Endometrium (tissue), 2 donors: ENCODE data around the gene FSTL4.
"Not testable (repeated sequence)": the region's sequence is repeated elsewhere in the genome, so short reads cannot be mapped to it uniquely, and the experiment has no call there.

Experiments
- FAIRE-seq: peaks from 2 replicates; lab custom pipeline; 2012; peaks lifted over from hg19 to GRCh38; lab: Jason Lieb, UNC
- donor health status: control.
- donor health status: control.

The FSTL4 gene

DNA sequence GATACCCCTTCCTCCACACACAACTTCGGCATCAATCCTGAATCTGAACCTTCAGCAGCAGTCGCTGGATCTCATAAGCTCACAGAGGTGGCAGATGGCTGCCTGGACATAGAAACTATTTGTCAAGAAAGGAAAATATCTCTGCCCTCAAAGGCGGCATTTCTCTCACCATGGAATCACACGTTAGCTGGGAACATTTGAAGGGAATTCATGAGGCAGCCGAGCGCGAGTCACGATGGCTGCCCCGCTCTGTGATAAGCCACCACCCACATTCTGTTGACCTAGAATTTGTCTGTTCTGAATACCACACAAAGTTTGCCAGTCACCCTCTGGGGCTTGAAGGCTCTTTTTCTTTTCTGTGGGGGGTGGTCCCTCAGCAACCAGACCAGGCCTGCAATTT is 157.9 kb downstream of the FSTL4 start:
- FAIRE-seq = no peak

DNA sequence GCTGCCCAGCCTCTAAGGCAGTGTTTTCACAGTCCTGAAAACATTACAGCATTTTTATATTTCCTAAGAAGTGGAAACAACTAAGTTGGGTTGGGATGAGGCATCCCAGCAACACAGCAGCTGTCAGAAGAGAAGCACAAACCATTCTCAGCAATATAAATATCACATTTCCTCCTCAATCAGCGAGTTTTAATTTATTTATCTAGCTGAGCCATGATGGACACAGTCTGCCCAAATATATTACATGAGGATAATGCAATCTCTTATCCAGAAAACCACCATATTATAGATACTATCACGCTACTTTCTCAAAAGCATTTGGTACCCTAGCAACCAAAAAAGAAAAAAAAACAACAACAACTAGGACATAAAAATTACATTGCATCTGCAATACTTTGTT is 158.5 kb downstream of the FSTL4 start:
- no peak for FAIRE-seq

DNA sequence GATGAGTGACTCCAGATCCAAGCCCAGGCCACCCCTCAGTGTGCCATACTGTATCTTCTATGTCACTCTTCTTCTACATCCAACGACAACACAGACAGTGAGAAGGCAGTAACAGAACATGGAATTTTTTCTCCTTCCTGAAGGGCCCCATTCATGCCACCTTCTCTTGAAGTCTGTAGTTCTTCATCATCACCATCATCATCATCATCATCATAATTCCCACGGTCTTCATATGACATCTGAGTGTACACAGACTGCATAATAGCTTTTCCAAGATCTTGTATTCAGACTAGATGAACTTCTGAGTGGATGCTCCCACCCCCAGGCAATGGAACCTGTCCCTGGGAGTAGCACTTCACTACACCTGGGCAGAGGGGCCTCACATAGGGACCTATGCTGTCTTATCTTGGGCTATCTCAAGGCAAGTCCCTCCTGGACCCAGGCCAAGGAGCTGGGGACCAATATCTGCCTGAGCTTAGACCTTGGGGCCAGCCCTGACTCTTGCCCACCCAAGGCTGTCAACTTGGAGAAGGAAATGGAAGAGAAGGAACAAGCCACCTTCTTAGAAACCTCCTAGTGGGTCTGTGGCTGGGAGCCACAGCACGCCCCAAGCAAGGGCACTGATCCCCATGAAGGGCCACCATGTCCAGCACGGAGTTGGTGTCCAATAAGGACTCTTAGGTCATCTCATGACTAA is 159.1 kb downstream of the FSTL4 start:
- no peak for FAIRE-seq

DNA sequence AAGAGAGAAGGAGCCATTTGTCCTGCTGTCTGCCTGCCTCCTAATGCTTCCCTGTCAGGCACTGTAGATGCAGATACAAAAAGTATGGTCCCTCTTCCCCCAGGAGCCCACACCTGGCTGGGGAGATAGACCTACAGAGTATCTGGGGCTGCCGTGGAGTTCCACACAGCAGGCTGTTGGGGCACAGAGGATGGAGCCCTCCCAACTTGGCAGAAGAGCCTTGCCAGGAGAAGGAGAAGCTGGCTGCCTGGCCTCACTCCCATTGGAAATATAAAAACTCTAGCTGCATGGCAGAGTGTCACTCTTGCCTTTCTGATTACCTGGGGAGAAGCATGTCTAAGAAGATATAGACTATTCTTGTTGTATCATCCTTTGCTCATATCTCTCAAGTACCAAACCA is 160.4 kb downstream of the FSTL4 start:
- no peak for FAIRE-seq

DNA sequence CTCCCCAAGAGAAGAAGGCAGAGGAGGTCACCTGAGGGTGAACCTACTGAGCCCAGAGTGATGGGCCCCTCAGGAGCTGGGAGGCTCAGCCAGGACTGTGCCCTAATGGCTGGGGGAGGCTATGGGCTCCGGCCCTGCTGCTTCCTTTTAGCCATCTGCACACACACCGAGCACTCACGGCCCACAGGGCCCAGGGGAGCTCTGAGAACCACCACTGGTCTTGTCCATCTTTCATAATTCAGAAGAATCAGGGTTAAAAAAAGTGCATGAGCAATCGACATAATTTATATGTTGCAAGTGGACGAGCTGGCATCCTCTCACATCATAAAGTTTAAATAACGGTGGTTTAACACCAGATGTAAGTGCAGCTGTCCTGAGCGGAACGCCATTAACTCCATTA is 162.1 kb downstream of the FSTL4 start:
- FAIRE-seq = no peak

DNA sequence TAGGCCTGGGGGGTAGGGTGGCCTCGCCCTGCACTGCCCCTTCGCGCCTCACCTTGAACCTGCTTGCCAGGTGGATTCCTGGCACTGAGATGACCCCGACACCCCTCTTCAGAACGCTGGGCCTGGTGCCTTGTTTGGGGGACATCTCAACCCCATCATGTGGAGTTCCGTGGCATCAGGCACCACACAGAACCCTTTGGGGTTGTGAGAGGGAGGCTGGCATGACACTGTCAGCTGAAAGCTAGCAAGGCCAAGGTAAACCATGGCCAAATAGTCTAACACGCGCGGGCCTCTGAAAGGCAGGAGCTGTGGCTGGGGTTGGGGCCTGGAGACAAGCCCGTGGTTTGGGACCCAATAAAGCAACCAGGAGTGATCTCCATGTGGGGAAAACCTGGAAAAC is 163.2 kb downstream of the FSTL4 start:
- no peak for FAIRE-seq

DNA sequence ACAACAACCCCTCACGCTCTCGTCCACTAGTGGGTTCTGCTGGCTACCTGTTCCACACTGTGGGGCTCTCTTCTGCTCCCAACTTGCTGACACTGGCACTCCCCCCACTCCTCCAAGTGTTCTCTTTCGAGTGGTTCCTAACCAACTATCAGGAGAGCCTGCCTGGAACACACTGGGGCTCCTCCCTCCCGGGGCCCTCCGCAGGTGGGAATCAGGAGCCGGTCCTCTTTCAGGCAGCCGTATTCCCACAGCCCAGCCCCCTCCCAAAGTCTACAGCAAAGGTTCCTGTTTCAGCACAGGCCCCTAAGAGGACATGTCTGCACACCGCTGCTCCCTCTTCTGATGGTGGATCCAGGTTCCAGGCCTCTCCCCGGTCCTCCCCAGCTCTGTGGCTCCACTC is 165.9 kb downstream of the FSTL4 start:
- FAIRE-seq = no peak

DNA sequence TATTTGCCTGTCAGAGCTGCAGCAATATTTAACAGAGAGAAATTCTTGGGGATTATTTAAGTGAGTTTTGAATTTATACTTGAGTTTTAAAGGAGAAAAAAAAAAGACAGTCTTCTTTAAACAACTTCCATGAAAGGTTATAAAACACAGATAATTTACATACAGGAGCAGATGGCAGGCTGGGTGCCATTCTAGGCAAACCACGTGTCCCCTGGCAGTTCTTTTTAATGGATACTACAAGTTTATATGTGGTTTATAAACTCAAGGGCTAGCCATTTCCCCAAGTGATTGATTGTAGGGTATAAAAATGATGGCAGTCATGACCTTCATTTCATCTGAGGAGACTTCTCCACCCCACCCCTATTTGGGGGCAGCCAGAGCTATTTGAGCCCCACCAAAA is 166.6 kb downstream of the FSTL4 start:
- no peak for FAIRE-seq

DNA sequence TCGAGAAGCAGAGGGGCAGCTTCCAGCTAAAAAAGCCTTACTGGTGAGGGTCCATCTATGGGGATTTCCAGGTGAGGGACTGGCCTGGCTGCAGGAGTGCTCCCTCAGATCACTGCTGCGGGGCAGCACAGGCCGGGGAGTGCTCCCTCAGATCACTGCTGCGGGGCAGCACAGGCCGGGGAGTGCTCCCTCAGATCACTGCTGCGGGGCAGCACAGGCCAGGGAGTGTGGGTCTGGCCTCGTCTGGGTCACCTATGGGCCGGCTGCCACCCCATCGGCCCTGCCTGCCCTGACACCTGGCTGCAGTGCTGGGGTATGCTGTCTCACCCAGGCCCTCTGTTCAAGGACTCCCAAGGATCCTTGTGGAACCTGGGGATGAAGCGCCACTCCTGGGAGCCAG is 167.1 kb downstream of the FSTL4 start:
- FAIRE-seq = not testable (repeated sequence)

DNA sequence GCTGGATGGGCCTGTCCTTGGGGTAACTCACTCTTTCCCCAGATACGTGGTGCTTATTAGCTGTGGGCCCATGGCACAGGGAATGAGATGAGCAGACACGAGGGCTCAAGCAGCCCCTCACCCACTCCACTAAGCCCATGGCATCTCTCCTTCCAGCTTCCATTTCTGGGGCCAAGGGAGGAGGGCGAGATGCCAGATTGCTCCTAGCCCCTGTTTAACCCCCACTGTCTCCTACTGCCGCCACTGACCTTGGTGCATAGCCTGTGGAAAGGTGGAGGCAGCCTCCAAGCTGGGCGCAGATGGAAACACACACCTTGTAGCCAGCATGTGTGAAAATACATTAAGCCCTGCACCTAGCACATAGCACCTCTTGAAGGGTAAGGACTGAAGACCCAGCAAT is 167.6 kb downstream of the FSTL4 start:
- no peak for FAIRE-seq

DNA sequence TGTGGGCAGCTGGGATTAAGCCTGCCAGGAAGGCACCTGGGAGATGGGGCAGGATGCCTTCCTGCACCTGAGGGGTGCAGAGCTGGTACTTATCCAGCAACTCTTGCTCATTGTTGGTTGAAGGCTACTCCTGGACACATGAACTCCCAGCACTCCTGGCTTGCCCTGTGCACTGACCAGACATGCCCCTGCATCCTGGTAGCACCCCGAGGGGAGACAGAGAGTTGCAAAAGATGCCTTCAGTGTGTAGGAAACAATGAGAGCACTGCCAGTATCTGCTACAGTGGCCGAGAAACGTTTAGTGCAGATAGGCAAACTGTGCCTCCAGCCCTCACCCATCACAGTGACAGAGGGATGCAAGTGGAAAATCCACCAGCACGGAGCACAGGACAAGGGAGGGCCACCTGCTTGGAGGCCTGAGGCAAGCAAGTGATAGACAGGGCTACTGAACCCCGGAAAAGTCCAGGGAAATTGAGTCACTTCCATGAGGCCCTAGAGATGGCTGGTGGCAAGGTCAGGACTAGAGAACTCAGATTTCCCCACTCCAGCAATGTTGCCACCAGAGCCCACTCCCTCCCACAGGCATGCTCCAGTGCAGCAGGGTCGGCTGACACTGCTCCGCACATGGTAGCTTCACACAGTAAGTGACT is 171.1 kb downstream of the FSTL4 start:
- FAIRE-seq = no peak

DNA sequence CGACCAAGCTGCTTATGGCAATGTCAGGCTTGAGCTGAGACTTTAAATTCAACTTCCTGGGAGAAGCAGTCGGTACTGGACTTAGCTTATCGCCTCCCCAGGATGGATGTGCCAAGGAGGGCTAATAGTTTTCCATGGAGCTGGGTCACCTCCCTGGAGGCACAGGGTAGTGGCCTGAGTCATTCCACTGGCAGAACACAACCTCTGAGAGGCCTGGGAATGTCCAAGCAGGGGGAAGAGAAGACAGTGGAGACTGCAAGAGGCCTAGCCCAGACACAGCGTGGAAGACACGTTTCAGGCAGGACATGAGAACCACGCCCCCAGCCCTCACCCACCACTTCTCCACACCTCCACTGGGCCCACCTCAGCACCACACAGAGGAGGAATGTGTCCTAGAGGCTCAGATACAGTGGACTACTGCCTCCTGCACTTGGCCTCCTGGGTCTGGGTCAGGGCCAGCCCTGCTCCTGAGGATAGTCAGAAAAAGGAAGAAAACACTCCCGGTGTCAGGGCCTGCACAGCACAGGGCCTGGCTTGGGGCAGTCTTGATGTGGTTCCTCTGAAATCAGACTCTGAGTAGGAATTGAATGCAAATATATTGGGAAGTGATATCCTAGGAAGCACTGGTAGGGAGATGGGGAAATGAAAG is 171.8 kb downstream of the FSTL4 start:
- FAIRE-seq = no peak

DNA sequence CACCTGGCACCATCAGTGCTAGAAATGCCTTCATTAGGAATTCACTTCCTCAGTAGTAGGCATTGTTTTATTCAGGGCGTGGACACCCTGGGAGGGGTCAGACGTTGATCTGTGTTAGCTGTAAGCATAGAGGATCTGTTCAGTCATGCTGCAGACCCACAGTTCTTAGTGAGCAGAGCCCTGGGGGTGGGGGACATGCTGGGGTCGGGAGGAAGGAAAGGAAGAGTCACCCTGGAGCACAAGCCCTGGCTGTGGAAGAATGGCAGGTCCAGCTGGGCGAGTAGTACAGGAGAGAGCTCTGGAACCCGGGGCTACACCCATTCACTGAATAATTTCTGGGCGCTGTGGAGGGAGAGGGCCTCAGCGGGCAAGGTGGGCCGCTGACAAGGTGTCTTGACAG is 172.5 kb downstream of the FSTL4 start:
- no peak for FAIRE-seq

DNA sequence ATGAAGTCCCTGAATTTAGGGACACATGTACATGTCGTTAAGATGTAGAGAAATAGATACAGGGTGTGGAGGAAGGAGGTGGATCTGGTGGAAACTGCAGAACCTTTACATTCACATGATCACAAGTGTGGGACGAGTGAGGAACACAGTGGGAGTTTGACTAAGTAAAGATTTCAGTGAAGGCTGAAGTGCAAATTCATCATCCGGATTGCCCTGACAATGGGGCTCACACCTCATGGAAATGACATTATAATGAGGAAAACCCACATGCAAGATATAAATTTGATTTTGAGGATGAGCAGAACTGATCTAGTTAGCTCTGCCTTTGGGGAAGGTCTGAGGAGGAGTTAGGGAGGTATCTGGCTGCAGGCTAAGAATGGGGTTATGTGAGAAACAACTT is 173.9 kb downstream of the FSTL4 start:
- FAIRE-seq = no peak

DNA sequence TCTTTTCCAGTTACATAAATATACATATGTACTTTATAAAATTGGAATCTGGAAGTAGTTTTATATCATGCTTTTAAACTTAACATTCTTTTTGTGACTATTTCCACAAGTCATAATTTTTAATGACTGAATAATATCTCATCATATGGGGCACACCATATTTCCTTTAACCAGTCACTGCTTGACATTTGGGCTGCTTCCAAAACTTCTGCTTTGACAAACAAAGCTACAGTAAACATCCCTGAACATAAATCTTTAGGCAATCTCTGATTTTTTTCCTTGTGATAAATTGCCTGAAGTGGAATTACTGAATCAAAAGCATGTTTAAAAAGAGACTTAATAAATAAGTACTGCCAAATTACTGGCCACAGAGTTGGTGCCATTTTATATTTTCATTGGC is 178.0 kb downstream of the FSTL4 start:
- FAIRE-seq = no peak

DNA sequence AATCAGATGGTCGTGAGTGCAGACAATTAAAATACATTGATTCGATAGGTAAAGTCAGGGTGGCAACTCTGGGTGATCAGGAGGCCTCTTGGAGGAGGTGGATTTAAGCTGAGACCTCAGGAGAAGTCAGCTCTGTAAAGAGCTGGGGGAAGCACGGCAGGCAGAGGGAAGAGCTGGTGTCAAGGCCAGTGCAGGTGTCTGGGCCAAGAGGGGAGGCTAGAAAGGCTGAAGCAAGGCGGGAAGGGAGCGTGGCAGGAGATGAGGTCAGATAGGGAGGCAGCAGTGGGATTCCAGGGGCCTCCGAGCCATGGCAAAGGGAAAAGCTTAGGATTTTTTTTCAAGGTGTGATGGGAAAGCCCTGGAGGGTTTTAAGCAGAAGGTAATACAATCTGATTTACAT is 178.7 kb downstream of the FSTL4 start:
- no peak for FAIRE-seq

DNA sequence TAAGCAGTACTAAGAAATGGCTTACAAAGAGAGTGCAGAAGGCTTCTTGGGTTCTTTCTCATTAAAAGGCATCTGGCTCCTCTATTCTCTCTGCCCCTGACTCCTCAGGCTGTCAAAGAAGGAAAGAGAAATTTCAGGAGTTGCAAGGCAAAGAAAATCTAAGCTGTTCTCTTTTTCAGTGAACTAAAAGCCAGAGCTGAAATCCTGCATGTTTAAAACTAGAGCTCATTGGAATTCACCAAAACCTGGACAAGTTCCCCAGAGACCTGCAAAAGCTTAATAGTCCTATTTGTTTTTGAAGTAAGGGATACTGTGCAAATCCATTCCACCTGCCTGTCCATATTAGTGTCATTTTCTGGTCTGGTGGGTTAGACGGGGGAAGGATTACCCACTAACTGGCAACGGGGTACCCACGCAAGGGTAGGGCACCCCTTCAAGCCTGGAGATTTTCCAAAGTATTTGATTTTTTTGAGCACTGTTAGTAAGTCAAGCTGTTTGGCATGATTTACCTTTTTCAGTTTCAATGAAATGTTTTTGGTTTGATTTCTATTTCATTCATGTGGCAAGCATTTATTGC is 179.3 kb downstream of the FSTL4 start:
- no peak for FAIRE-seq

DNA sequence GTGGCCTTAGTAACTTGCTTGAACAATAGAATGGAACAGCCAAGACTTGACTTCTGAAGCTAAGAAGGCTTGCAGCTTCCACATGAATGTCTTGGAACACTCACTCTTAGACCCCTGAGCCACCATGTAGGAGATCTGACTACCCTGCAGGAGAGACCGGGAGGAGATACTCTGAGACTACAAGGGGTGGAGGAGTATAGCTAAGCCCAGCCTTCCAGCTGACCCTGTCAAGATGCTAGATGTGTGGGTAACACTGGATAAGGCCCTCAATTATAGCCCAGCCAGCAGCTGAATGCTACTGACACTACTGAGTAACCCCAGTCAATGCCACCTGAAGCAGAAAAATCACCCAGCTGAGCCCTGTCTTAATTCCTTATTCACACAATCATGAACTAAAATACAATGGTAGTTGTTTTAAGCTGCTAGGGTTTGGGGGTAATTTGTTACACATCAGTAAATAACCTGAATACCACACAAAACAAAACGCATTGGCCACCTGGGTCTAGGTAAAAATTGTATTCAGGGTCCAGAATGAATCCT is 180.9 kb downstream of the FSTL4 start:
- no peak for FAIRE-seq

DNA sequence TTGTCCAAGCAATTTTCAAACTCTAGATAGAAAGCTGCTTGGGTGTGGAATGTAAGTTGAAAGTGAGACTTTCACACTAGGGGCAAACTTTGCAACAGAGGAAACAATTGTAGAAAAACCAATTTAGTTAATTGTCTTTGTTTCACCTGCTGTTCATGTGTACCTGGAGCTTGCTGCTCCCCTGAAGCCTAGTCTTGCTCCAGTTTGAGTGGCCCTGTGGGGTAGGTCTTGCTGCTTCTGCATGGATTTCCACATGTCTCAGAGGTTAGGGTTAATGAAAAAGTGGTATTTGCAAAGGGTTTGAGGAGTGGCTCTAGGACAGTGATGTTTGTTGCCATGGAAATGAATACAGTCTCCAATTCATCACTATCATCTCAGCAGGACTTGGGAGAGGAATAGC is 182.2 kb downstream of the FSTL4 start:
- no peak for FAIRE-seq

DNA sequence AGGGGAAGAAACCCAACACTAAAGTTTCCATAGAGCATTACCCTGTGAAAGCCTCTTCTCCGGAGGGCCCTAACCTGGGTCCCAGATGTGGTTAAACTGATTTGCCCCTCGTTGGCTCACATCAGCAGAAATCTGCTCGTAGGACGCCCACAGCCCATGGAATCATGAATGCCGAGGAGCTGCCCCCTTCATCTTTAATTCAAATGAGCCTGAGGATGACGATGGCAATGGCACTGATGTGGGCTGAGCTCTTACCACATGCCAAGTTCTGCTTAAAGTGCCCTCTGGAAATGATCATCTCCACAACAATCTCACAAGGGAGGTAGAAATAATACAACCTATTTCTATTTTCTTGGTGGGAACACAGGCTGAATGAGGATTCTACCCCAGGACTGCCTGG is 183.3 kb downstream of the FSTL4 start:
- FAIRE-seq = no peak

DNA sequence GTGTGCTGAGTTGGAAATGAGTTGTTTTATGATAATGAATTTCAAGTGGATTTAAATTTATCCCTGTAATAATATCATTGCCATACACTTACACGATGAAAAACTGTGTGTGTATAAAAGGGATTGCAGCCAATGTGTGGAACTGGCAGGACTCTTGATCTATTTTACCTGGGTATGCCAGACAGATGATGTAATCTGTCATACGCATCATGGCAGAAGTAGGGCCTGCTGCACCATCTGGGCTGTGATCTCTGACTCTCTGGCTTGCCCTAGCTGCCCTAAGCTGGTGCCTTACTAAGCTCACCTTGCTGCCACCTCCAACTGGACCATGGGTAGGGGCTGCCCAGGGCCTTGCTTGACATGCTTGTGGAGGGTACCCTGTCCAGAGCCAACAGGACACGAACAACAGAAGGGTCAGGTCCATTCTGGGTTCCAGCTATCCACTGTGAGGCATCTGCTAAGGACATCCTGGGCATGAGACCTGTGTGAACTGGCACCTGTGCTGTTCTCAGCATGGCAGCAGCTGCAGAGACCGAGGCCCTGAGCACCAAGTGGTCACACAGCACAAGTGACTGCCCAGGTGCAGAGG is 184.2 kb downstream of the FSTL4 start:
- FAIRE-seq = no peak

DNA sequence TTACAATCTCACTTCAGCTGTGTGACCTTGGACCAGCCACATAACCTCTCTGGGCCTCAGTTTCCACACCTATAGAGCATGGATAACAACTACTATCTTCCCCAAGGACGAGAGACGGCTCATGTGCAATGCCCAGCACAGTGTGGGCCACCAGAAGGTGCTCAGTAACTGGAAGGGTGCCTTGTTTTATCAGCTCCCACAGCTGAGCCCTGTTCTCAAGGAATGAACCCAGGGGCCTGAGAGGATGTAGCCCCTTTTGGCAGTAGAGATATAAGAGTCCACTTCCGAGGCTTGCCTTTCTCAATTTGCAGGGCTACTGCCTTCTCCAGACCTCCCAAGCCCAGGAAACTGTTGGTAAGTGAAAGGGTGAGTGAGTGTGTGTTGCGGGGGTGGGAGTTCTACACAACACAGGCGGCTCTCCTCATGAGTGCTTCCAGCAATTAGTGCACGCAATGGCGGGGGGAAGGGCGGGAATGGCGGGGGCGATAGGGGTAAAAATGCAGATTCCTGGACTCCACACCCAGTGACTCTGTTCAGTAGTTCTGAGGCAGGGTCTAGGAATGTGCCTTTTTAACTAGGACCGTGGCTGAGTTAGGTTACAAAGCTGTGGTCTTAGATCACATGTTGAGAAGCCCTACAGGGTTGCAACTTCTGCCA is 185.1 kb downstream of the FSTL4 start:
- FAIRE-seq = no peak
